Neuron (in vitro differentiated cells): ENCODE results near the gene INHBC.

Experiments
- H2AFZ ChIP-seq: one replicate; pipeline ENCODE4 v1.6.1; 2013; ENCODE audit warnings: low read depth, mild to moderate bottlenecking, inconsistent platforms, low read length, moderate library complexity
- H3K27me3 ChIP-seq: one replicate; pipeline ENCODE4 v1.6.1; 2013; ENCODE audit warnings: low read length; ENCODE audit not compliant: insufficient read depth
- H3K36me3 ChIP-seq: one replicate; pipeline ENCODE4 v1.6.1; 2013; ENCODE audit warnings: low read length; ENCODE audit not compliant: insufficient read depth
- H3K4me1 ChIP-seq: one replicate; pipeline ENCODE4 v1.6.1; 2013; ENCODE audit warnings: low read length; ENCODE audit not compliant: insufficient read depth
- H3K4me3 ChIP-seq: 2 replicates; pipeline ENCODE4 v1.5.1; 2013; ENCODE audit warnings: mild to moderate bottlenecking, low read length, moderate library complexity
- H3K9me3 ChIP-seq: one replicate; pipeline ENCODE4 v1.6.1; 2013; ENCODE audit warnings: low read length

INHBC gene

DNA sequence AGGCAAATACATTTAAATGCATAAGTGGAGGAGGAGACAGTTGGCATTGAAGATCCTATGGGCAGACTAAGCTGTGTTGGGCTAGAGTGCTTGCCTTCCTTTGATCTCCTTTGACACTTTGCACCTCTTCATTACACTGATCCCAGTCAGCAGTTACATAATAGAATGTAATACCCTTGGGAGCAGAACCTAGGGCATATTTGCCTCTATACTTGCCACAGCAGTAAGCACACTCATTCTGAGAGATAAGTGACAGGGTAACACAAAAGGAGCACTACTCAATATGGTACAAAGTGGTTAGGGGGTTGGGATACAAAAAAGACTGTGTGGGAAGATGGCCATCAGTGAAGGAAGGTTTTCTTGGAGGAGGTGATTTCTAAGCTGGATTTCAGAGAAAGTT lies 62.2 kb downstream of the INHBC start:
- Histone ChIP-seq H3K4me1 (no peaks in the 10 kb centered on the region), H3K27me3 (no peaks in the 10 kb centered on the region), H2AFZ (no peak overlapping the region), H3K9me3 (peaks cover 7% of the 10 kb centered on the region), H3K4me3 (no peak overlapping the region), H3K36me3 (peaks cover 60% of the 10 kb centered on the region)

DNA sequence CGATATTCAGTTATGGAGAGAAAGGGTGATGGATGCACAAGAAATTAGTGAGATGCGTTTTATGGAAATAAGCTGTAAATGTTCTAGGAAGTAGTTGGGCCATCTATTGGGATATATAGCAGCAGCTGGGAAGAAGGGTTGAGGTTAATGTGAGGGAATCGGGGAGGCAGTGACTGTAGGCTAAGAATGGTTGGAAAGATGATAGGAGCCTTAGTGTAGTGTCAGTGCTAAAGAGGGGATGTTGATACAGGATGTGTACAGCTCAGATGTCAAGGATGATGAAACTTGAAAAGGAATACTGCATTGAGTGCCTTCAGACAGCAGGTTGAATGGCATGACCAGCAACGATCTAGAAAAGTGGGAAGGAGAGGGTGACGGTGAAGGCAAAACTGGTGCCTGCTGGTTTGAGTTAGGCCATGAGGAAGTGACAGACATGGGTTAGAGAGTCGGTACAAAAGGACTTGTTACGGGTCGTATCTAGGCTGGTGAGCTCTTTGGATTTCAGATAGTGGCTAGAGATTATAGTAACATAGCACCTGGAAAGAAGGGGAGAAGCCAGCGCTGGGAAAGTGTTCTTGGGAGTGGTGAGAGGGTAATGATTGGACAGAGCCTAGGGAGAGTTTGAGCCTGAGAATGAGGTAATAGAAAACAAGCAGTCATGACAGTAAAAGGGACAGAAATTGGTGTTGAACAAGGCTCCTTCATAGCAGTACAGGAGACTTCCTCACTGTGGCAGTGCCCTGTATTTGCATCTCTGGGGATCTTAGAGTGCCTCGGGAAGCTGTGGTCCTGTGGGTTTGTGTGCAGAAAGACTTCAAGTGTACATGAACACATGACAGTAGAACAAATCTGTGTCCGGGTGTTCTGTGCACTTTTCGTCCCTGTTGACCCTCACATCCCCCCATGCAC lies 62.9 kb downstream of the INHBC start:
- H3K36me3 ChIP-seq: peaks cover 64% of the 10 kb centered on the region
- peaks cover 7% of the 10 kb centered on the region for H3K9me3 ChIP-seq
- H2AFZ ChIP-seq: no peak overlapping the region
- H3K4me3 ChIP-seq: no peak overlapping the region
- H3K27me3 ChIP-seq: no peaks in the 10 kb centered on the region
- no peaks in the 10 kb centered on the region for H3K4me1 ChIP-seq

GRCh38 chr12:57498132-57498502 lies 63.5 kb downstream of the INHBC start:
- H2AFZ ChIP-seq: no peak overlapping the region
- no peak overlapping the region for H3K4me3 ChIP-seq
- H3K36me3 ChIP-seq: peaks cover 62% of the 10 kb centered on the region
- no peaks in the 10 kb centered on the region for H3K27me3 ChIP-seq
- peaks cover 3% of the 10 kb centered on the region for H3K9me3 ChIP-seq
- no peaks in the 10 kb centered on the region for H3K4me1 ChIP-seq

- Histone ChIP-seq H3K36me3 (peaks cover 66% of the 10 kb centered on the region), H3K4me3 (no peak overlapping the region), H3K9me3 (peaks cover 3% of the 10 kb centered on the region), H3K27me3 (no peaks in the 10 kb centered on the region), H3K4me1 (no peaks in the 10 kb centered on the region), H2AFZ (no peak overlapping the region)
Measured at GRCh38 chr12:57498571-57498970, 64.0 kb downstream of the INHBC start.

DNA sequence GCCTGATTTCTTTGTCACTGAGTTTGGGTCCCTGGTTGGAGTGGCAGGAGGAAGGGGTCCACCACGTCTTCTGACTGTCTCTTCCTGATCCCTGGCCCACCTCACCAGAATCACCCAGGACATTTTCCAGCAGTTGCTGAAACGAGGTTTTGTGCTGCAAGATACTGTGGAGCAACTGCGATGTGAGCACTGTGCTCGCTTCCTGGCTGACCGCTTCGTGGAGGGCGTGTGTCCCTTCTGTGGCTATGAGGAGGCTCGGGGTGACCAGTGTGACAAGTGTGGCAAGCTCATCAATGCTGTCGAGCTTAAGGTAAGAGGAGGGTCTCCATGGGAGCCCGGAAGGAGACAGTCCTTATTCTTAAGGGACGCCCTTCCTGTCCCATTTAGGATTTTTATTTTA lies 65.6 kb downstream of the INHBC start:
- H3K9me3 ChIP-seq: peaks cover 3% of the 10 kb centered on the region

More for the DNA sequence above, 65.6 kb downstream of the INHBC start:
- Histone ChIP-seq H3K4me1 (no peaks in the 10 kb centered on the region), H3K27me3 (no peaks in the 10 kb centered on the region), H3K4me3 (no peak overlapping the region), H3K36me3 (peaks cover 77% of the 10 kb centered on the region), H2AFZ (no peak overlapping the region)
